GM23248 (cell line): ENCODE results near the gene ELOVL1.

Experiments
- EZH2 ChIP-seq: fragments of 200-600 bp; sonication (generic); IDR thresholded peaks from 2 replicates; pipeline ENCODE4 v1.6.1; 2018; ENCODE audit warnings: antibody characterized with exemption, mild to moderate bottlenecking; ENCODE audit not compliant: insufficient read depth, poor library complexity, severe bottlenecking
- EZH2phosphoT487 ChIP-seq: fragments of 200-600 bp; sonication (generic); IDR thresholded peaks from 2 replicates; pipeline ENCODE4 v1.6.1; 2018; ENCODE audit warnings: antibody characterized with exemption, moderate library complexity, mild to moderate bottlenecking, low read depth; ENCODE audit not compliant: insufficient read depth

DNA sequence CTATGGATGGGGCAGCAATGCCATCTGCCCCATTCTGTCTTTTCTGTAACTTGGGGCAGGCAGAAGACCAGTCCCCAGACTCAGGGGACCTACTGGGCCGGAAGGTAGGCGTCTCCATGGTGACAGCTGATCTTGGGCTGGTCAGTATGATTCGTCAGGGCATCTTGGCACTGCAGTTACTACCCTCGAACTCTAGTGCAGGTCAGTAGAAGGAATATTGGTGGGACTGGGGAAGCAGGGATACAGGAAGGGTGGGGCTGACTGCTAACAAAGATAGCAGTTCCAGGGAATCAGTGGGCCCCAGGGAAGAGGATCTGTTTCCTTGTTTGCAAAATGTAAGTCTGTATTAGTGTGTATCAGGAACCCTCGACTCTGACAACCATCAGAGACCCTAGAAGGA is 48.1 kb upstream of the ELOVL1 start:
- TF ChIP-seq EZH2phosphoT487 (no peak), EZH2 (no peak)
